Measurements from ENCODE around the gene SLC9A7. TPM values are rescaled to one million over a fixed set of nuclear protein-coding genes. Genes with fewer than 3 reads are reported as not detected.

SLC9A7 gene
- total RNA-seq, 2 experiments from 2014 or later: 2.2 to 3.2 TPM

GRCh38 chrX:46662188-46662958, 96.5 kb downstream of the SLC9A7 start:
- Histone ChIP-seq H3K4me3 (ENCODE audit: low read length) (no peak overlapping the region), H3K9me3 (ENCODE audit: control insufficient read depth in 1 of 2, insufficient read depth in 1 of 2, low read length in 2 of 2) (no peaks in the 10 kb centered on the region), H3K4me1 (ENCODE audit: insufficient read depth, low read length) (no peaks in the 10 kb centered on the region), H3K36me3 (ENCODE audit: insufficient read depth, low read length) (no peaks in the 10 kb centered on the region), H3K27me3 (ENCODE audit: control insufficient read depth in 1 of 2, insufficient read depth in 2 of 2, low read length in 2 of 2) (no peaks in the 10 kb centered on the region), H3K27ac (ENCODE audit: low read depth in 1 of 2, low read length in 2 of 2) (no peak overlapping the region)
- Mint-ChIP-seq H3K36me3 (ENCODE audit: low read depth) (peaks cover 4% of the 10 kb centered on the region), H3K4me3 (no peak overlapping the region), H3K27me3 (no peaks in the 10 kb centered on the region), H3K4me1 (ENCODE audit: low read depth) (no peaks in the 10 kb centered on the region), H3K9me3 (no peaks in the 10 kb centered on the region), H3K27ac (no peak overlapping the region)
- DNase-seq (no peak), ATAC-seq (ENCODE audit: poor library complexity) (no peak)
- no peak for TF ChIP-seq CTCF (IDR thresholded peaks at IDR 0.05)
- ChIA-PET CTCF (no interaction called here), POLR2A (no interaction called here)
- intact Hi-C loops (cut with DNase I, micrococcal nuclease): no loop called here

DNA sequence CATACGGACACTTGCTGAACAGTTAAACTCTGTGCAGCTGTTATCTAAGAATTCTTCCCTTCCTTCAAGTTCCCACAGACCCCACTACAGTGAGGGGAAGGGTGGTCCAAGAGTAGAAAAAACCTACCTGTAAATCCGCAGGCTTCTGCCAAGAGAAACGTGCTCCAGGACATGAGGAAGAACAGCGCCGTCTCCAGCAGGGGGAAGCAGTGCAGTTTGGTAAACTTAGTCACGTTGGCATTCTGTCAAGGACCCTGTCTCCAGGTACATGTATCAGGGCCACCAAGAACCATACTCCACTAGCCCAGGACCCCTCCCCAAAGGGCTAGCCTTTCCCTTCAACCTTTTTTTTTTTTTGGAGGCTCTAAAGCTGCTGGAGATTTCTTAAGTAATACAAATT, 105.4 kb downstream of the SLC9A7 start:
- no peaks in the 10 kb centered on the region for H3K27me3 ChIP-seq (ENCODE audit: control insufficient read depth in 1 of 2, insufficient read depth in 2 of 2, low read length in 2 of 2)
- no peaks in the 10 kb centered on the region for H3K4me1 ChIP-seq (ENCODE audit: insufficient read depth, low read length)
- no peaks in the 10 kb centered on the region for H3K9me3 Mint-ChIP-seq
- peaks cover 6% of the 10 kb centered on the region for H3K4me1 Mint-ChIP-seq (ENCODE audit: low read depth)
- no peak for DNase-seq
- H3K9me3 ChIP-seq (ENCODE audit: control insufficient read depth in 1 of 2, insufficient read depth in 1 of 2, low read length in 2 of 2): no peaks in the 10 kb centered on the region
- H3K4me3 Mint-ChIP-seq: no peak overlapping the region
- no peak for ATAC-seq (ENCODE audit: poor library complexity)
- H3K27me3 Mint-ChIP-seq: no peaks in the 10 kb centered on the region
- intact Hi-C loops (cut with DNase I, micrococcal nuclease): no loop called here
- ChIA-PET CTCF (no interaction called here), POLR2A (no interaction called here)
- no peak for TF ChIP-seq CTCF (IDR thresholded peaks at IDR 0.05)
- H3K36me3 ChIP-seq (ENCODE audit: insufficient read depth, low read length): no peaks in the 10 kb centered on the region
- H3K27ac ChIP-seq (ENCODE audit: low read depth in 1 of 2, low read length in 2 of 2): no peak overlapping the region
- H3K4me3 ChIP-seq (ENCODE audit: low read length): no peak overlapping the region
- no peaks in the 10 kb centered on the region for H3K36me3 Mint-ChIP-seq (ENCODE audit: low read depth)
- H3K27ac Mint-ChIP-seq: no peak overlapping the region

- Mint-ChIP-seq H3K4me3 (no peak overlapping the region), H3K27me3 (no peaks in the 10 kb centered on the region), H3K9me3 (no peaks in the 10 kb centered on the region), H3K27ac (no peak overlapping the region), H3K36me3 (ENCODE audit: low read depth) (no peaks in the 10 kb centered on the region), H3K4me1 (ENCODE audit: low read depth) (peaks cover 6% of the 10 kb centered on the region)
- no peaks in the 10 kb centered on the region for H3K27me3 ChIP-seq (ENCODE audit: control insufficient read depth in 1 of 2, insufficient read depth in 2 of 2, low read length in 2 of 2)
- CTCF ChIA-PET: no interaction called here
- no peaks in the 10 kb centered on the region for H3K4me1 ChIP-seq (ENCODE audit: insufficient read depth, low read length)
- no peak overlapping the region for H3K27ac ChIP-seq (ENCODE audit: low read depth in 1 of 2, low read length in 2 of 2)
- no peaks in the 10 kb centered on the region for H3K9me3 ChIP-seq (ENCODE audit: control insufficient read depth in 1 of 2, insufficient read depth in 1 of 2, low read length in 2 of 2)
- intact Hi-C loops (cut with DNase I, micrococcal nuclease): no loop called here
- TF ChIP-seq CTCF (IDR thresholded peaks at IDR 0.05): no peak
- ATAC-seq (ENCODE audit: poor library complexity) (no peak), DNase-seq (peak in 1 of 14 experiments; percentile 11)
- no peaks in the 10 kb centered on the region for H3K36me3 ChIP-seq (ENCODE audit: insufficient read depth, low read length)
- POLR2A ChIA-PET: no interaction called here
- no peak overlapping the region for H3K4me3 ChIP-seq (ENCODE audit: low read length)
Measured at GRCh38 chrX:46649421-46650260, 109.3 kb downstream of the SLC9A7 start.
